GM21390 (cell line): ENCODE results near the gene MAF.

Experiments used
- ATAC-seq: cut with Tn5 transposase; IDR thresholded peaks from one replicate; pipeline ENCODE4 v1.9.1; 2021; ENCODE audit not compliant: unreplicated experiment

The MAF gene

DNA sequence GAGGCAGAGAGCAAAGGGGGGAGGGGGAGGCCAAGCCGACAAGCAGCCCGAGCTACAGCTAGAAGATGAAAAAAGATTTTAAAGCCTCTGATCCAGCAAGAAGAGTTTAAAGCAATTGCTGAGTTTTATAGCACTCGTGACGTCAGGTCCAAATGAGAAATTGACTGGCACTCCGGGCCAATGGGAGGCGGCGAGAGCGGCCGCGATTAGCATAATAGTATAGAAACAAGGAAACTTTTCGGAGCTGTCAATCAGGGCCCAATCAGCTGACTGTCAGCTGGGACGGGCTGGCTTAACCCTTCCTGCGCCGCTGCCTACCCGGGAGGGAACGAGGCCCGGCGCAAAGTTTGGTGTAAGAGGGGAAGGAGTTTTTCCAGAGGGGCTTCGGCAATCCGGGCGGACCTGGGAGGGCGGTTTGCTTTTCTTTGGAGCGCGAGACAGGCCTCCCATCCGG lies at the start of gene MAF:
Gene MAF, minus strand, starts transcription at position 100 of the 454 bp plus-strand sequence. CDS start 835 bp downstream, outside the sequence.
- peak; percentile 62 for ATAC-seq

DNA sequence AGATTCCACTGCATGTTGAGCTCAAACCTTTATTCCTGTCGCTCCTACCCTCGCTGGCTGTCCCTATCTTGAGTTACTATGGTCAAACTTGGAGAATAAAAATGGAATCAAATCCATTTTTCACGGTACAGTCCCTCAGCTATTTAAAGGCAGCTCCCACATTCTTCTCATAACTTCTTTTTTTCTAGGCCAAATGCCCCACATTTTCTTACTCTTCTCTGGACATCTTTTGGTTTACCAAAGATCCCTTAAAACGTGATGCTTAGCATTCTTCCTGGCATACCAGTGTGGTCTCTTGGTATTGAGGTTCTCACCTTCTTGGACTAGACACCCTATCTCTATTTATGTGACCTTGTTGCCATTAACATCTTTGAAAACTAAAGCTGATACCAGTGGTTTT lies 48.3 kb upstream of the MAF start:
- no peak for ATAC-seq

DNA sequence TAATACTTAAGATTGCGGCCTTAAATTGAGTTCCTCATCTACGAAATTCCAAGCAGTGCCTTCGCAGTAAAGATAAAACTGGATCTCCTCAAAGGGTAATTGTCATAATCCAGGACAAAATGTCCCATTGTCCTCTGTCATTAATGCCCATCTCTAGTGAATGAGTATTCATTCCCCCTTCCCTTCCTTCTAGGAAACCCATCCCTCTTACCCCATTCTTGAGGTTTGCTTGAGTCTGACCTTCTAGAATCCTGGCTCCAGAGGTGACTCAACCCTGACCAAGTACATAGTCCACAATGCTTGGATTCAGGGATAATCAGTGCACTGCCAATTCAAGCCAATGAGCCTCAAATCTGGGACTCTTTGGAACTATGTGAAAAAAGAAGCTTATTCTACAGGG lies 47.0 kb upstream of the MAF start:
- ATAC-seq: no peak

DNA sequence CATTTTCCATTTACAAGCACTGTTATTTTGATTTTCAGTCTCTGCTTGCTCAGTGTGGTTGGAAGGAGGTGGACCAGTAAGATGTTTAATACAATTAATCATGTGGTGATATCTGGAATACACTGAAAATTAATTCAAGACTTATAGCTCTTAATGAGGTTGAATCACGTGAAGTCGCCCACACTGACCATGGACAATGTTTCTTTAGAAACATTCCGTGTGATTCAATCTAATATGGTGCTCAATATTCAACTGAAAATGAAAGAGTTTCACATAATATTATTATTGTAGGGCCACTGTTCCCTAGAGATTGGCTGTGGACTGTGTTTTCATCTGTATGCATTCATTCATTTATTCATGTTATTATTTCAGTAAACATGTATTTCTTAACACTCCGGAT lies 45.2 kb upstream of the MAF start:
- no peak for ATAC-seq

DNA sequence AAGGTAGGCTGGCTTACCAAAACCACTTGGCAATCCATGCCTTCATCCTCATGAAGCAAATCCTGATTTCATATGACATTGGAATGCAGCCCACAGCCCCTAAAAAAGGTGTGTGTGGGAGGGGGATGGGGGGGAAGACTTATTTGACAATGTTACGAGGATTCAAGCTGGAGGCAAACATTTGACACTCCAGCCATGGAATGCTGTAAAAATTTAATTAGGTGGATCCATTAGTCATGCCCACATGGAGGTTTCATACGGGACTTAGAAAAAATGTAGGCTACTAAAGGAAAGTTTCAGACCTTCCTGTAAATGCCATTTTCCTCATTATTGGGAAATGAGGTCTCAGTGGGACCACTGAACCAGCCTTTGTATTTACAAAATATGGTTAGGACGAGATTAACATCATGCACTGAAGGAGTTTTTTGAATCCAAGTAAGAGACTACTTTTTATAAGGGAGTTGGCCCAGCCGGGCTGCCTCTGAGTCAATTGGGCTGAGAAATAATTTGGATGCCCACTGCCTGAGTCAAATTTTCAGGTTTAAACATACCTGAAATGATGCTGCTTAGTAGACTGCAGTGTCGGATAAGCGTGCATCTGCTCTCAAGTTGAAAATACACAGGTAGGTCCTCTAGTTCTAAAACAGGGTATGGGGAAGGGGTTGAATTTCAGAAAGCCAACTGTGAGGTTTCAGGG lies 44.6 kb upstream of the MAF start:
- ATAC-seq: no peak

DNA sequence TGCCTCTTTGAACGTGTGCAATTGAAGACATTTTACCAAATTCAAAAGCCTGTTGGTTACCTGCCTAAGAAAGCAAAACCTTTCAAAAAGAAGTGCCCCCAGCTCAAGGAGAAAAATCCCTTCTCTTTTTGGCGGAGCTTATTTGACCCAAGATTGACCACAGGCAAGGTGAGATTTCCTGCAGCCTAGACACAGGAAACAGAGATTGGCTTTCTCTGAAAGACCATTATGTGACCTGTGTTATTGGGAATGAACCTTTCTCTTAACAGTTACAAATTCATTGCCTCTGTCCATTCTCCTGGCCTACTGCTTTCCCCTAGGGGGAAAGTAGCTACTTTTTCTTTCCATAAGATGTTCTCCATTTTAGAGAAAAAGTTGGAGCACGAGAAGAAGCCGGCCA lies 42.1 kb upstream of the MAF start:
- ATAC-seq: no peak

DNA sequence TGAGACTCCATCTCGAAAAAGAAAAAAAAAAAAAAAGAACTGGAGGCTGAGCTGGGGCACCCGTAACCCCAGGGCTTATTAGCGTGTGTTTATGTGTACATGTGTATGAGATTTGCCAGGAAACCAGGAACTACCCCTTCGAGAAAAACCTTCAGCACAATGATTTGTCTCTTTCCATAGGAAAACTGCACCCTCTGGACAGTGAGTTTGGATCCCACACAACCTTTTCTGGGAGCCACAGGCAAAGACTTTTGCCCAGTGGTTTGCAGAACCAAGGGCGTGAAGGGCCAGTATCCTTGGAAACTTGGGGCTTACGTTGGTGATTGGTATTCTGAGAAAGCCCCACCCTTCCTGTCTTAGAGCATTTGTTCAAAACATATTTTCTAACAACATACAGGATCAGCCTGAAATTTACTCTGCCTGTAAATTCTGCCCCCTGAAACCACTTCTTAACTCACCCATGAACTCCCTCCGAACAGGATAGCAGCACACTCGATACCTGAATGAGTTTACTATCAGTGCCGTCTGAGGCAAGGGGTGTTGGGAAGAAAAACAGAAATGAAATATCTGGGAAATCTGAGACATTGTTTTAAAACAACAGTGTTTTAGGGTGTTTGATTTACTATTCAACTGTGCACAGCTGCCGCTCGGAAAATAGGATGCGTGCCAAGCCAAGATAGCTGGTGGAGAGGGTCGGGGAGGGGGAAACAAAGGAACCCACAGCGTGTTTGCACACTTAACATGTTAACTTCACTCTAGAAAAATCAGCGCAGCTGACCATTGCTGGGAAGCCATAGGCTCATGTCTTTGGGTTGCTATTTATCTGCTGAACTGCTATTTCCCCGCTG lies 40.2 kb upstream of the MAF start:
- no peak for ATAC-seq

DNA sequence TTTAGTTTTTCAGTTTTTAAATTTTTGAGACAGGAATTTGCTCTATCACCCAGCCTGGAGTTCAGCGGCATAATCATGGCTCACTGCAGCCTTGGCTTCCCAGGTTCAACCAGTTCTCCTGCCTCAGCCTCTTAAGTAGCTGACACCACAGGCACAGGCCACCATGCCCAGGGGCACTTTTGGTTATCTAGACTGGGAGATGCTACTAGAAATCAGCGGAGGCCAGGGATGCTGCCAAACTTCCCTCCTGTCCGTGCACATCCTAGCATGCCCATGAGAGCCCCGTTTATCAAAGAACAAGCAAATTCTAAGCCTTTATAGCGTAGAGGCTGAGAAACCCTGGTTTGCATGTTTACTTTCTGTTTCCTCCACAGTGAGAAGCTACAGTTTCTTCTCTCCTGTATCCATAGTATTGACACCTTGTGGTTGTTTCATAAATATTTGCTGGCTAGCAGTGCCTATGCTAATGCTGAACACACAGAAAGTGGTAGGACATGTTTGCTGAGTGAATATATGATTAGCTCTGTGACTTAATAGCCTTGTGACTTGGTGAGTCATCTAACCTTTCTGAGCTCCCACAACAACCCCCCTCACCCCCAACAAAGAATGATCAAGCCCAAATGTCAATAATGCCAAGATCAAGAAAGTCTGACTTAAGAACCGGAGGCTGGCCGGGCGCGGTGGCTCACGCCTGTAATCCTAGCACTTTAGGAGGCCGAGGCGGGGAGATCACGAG lies 39.2 kb upstream of the MAF start:
- ATAC-seq: peak; percentile 55

DNA sequence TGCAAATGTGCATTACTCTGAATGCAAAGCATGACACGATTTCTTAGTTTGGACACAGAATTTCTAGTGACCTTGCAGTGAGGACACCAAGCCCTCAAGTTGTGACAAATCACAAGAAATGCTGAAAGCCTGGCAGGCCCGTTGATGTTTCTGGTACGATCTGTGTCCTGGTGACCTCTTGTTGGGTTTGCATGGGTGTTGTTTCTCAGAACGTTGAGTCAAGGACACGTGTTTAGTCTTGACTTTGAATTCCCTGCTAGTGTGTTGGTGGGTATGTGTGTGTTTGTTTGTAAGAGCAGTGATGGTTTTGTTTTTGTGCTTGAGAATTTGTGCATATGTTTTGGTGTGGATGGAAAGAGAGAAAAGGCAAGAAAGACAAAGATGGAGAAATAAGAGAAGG lies 37.8 kb upstream of the MAF start:
- no peak for ATAC-seq

DNA sequence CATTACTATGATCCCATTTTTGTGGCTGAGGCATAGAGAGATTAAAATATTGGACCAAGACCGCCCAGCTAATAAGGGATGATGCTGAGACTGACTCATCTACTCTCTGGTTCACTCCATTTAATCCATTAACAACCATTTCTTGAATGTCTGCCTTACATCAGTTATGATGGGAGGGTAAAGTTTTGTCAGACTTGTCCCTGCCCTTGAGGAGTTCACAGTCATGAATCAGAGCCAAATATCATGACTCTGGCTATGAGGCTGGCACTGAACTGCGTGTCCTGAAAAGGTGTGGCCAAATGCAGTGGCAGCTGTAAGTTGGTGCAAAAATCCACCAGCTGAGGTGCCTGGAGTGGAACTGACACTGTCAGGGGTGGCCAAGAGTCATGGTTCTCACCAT lies 35.0 kb upstream of the MAF start:
- no peak for ATAC-seq

DNA sequence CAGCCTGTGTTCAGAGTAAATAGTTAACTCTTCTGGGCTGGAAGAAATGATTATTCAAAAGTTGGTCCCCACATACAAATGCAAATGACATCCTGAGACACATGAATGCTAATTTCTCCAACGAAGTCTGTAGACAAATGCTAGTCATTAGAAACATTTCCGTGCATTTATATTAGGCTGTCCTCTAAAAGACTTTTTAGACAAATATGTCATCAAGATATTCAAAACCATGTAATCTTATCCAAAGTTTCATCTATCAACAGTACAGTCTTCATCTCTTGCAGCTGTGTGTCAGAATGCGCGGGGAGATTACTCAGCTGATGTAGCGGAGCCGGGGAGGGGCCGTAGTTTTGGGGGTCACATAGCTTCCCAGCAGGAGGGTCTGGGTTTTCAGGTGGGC lies 33.8 kb upstream of the MAF start:
- ATAC-seq: no peak

DNA sequence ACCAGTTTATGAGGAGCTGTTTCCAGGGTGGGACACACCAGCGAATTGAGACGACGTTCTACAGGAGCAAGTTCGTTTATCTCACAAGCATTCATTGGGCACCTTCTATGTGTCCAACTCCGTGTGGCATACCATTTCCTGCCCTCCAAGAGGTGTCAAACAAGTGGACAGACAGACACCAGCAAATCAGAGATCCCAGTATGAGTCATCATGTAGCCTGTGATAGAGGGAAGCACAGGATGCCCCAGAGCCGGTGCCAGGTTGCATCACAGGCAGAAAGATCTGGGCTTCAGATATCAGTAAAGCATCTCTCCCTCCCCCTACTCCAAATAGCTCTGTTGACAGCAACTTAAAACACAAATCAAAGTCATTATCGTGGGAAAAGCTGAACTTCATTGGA lies 31.8 kb upstream of the MAF start:
- ATAC-seq: no peak

DNA sequence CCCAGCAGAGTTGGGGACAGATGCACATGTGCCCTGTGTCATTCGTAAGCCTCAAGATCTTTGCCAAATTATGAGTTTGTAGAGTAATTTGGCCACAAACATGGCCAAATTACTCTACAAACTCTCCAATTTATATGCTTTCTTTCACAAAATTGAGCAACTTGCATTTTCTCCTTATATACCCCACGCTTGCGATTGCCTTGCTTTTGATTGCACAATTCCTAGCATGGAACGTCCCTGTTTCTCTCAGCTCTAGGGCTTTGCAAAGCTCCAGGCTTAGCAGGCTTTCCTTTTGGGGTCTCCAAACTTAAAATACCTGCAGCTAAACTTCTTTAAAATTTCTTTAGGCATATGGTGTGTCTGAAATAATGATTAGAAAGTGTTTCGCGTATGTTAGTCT lies 28.5 kb upstream of the MAF start:
- no peak for ATAC-seq

DNA sequence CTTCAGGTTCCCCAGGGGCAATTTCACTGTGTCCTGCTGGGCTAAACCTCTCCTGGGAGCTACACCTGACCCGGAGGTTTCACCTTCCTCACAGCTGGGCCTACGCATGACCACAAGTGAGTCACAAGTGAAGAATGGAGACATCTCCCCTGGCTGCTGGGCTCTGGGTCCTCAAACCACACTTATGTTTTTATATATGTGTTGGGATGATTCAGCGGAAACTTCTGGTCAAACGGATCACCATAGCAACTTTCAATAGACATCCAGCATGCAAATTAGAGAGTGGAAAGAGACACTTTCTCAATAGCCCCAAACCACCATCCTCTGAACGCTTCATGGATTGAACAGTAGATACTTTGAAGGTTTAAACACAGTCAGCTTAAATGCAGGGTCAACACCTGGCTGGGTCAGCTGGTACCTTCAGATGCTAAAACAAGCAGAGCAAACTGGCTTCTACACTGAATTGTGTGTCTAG lies 28.0 kb upstream of the MAF start:
- peak; percentile 91 for ATAC-seq

DNA sequence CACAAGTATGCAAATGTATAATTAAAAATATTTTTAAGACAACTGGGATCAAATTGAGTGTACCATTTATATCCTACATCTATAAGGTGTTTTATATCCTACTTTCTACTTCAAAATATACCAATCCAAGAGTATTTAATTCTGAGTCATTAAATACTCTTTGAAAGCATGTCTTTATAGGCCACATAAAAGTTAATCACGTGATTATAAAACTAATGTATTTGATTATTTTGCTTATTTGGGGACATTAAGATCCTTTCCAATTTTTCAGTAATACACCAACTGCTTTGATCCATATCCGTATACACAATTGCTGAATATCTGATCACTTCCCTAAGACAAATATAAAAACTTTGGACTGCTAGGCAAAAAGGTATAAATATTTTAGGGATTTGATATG lies 26.6 kb upstream of the MAF start:
- no peak for ATAC-seq

DNA sequence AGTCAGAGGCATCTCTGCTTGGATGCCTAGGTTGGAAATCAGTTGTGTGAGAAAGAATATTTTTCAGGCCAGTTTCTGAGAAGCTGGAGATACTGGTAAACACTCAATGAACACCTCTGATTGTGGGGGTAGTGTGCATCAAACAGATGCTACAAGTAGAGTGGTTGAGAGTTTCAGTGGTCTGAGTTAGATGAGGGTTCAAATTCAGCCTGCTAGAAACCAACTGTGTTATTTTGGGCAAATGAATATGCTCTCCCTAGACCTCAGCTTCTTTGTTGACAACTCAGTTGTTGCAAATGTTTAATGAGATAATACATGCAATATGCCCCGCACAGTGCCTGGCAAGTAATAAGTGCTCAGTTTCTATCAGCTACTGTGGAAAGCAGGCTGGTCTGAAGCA lies 25.2 kb upstream of the MAF start:
- ATAC-seq: no peak

DNA sequence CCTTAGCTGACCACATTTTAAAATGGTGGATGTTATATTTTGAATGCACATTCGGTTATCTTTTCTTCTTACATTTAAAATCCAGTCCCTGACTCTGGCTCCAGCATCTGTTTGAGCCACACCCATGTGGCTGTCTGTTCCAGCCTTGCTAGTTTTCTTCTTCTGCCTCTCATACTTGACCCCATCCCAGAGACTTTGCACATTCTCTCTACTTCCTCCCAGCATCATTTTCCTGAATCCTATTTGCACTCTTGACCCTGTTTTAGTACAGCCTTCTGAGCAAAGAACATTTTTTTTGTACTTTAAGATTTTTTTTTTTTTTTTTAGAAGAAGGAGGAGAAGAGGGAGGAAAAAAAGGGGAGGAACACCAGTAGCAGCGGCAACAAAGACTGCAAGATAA lies 23.3 kb upstream of the MAF start:
- ATAC-seq: no peak

DNA sequence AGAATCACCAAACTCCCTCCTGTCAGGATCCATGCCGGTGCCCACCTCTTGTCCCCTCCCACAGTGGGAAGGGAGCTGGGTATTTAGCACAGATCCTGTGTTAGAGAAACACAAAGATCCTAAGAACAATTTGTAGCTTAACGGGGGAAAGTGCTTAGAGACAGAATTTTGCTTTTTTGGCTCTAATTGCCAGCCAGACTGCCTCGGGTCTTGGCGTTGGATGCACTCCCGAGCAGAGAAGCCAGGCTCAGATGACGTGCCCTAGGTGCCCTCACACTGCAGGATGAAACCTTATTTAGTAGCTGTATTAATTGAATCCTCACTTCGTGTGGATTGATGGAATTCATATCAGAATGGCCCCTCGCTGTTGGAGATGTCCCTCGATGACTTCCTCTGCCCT lies 22.5 kb upstream of the MAF start:
- ATAC-seq: no peak

DNA sequence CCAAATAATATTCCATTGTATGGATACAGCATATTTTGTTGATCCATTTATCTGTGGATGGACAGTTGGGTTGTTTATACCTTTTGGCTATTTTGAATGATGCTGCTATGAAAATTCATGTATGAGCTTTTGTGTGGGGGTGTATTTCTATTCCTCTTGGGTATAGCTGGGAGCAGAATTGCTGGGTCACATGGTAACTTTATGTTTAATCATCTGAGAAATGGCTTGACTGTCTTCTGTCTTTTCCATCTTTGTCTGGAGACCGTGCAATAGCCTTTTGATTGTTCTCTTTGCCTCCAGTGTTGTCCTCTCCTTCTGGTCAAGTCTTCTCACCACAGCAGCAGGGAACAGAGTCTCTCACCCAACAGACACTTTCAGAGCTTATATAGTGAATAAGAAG lies 20.5 kb upstream of the MAF start:
- ATAC-seq: no peak

DNA sequence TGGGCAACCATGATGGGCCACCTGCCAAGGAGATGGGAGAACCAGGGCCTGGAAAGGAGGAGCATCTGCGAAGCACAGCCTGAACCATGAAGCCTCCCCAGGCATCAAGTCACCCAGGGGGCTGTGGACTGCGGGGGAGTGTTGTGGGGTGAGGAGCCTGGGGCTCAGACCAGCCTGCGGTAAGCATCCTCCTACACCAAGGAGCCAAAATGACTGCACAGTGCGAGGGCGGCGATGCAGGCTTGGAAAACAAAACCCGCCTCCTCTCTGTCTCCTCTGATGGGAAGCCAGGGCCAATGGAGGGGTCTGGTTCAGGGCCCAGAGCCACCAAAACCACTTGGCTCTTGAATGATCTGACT lies 18.1 kb upstream of the MAF start:
- no peak for ATAC-seq

DNA sequence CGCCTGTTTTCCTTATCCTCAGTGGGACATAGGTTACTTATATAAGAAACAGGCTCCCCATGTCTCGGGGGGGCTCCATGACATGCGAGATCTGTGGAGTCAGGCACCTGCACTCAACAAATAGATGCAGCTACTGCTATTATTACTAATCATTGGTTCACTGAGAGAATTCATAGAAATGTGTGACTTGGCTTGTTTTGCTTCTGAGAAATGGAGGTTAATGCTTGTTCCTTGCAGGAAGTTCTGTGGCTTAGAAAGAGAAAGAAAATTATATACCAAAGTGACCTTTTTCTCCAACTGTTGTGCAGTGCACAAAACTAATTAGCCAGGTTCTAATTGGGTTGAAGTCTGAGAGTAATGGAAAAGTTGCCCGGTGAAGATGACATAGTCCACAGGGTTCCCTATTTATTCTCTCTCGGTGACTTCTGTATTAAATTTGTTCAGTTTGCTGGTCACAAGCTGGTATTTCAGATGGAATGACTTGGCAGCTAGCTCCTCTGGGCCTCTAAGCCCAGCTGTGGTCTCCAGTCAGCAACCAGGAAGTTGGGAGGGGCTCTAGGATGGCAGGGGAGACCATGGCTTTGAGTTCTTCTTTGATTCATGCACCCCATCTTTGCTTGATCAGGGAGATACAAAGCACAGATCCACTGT lies 17.6 kb upstream of the MAF start:
- no peak for ATAC-seq
